HG03460 (cell line): ENCODE data around the gene CDH4.

Experiments
- ATAC-seq: cut with Tn5 transposase; IDR thresholded peaks from one replicate; pipeline ENCODE4 v1.9.1; 2021; ENCODE audit not compliant: unreplicated experiment

Gene CDH4

DNA sequence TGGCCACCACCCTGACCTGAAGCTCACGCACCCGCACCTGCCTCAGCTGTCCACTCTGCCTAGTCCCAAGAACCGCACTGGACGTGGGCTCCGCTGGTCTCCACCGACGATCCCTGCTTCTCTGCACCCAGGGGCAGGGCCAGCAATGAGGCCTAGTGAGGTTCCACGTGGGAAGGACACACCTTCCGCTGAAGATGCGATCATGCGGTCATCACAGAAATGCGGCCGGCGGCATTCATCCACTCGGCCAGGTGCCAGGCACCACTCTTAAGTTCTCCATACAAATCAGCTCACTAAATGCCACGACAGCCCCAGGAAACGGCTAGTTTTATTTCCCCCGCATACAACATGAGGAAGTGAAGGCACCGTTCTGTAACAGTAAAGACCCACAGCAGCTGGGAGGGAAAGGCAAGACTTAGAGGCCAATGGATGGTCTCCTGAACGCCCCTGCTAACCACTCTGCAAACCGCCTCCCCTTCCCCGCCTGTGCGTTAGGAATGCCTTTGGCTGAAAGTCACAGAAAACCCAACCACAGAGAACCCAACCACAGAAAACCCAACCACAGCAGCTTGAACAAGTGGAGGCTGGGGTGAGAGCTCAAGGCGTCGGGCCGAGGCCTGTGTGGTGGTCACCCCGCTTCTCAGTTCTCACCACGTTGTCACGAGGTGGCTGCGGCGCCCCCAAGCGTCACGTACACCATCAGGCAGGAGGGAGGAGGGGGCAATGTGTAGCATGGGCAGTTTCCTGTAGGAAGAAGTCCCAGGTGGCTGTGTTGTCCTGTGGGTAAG is 609.2 kb downstream of the CDH4 start:
- no peak for ATAC-seq

DNA sequence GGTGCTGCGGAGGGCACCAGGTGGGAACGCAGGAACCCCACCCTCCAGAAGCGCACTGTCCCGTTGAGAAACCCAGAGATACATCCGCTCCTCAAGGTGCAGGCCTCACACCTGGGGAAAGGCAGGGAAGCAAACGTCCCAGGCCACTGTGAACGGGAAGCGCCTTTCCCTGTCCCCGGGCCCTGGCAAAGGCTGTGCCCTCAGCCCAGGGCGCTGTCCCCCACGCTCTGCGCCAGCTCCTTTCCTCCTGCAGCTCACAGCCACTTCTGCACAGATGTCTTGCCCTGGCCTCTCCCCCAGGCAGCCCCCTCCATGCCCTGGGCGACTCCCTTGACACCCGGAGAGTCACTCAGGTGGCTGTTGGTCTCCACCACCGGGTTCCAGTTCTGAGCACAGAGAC is 609.8 kb downstream of the CDH4 start:
- no peak for ATAC-seq

DNA sequence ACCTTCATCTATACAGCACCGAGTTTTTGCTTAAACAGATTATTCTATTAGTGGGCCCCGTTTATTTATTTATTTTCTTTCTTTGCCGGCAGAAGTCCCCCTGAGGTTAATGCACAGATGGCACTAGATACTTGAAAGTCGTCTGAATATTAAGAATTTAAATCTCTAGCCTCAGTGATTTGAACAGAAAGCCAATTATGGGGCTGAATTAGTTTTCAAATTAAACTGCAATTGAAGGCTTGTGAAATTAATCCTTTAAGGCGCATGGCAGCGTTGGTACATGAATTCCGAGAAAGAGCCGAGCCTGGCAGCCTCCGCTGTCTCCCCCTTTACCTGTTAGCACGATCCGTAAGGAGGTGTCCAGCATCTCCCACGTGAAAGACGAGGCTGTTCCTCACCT is 610.8 kb downstream of the CDH4 start:
- ATAC-seq: no peak

DNA sequence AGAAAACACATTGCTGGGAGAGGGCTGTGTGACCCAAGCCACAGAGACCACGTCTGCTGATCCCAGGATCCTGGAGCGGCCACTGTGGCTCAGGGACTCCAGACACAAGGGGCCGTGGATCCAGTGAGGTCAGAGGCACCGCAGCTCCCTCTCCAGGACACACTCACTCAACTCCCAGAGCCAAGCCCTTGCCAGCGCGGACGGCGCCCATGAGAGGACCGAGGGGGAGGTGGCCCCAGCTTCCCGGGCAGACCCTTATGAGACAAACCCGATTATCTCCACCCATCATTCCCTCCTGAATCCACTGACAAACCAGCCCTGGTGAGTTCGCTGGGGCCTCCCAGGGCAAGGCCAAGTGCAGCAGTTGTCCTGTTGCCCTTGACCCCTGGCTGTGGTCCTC is 612.4 kb downstream of the CDH4 start:
- no peak for ATAC-seq

DNA sequence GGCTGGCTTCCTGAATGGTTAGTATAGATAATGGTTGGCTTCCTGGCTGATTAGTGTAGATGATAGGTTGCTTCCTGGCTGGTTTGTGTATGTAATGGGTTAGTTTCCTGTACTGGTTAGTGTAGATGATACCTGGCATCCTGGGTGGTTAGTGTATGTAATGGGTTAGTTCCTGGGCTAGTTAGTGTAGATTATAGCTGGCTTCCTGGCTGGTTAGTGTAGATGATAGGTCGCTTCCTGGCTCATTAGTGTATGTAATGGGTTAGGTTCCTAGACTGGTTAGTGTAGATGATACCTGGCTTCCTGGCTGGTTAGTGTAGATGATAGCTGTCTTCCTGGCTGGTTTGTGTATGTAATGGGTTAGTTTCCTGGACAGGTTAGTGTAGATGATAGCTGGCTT is 613.3 kb downstream of the CDH4 start:
- no peak for ATAC-seq

DNA sequence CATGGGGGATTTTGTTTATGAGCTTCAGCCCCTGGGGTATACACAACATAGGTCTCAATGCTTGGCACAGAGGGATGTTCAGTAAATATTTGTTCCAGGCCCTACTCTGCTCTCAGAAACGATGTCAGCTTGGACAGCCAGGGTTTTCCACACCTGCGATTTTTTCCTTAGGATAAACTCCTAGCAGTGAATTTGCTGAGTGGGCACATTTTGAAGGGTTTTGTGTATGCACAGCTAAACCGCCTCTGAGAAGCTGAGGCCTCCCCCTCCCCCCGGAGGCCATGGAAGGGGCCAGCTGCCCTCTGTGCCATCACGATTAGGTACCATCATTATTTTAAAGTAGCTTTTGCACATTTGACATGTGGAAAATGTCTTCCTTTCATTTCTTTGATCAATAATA is 614.1 kb downstream of the CDH4 start:
- no peak for ATAC-seq

DNA sequence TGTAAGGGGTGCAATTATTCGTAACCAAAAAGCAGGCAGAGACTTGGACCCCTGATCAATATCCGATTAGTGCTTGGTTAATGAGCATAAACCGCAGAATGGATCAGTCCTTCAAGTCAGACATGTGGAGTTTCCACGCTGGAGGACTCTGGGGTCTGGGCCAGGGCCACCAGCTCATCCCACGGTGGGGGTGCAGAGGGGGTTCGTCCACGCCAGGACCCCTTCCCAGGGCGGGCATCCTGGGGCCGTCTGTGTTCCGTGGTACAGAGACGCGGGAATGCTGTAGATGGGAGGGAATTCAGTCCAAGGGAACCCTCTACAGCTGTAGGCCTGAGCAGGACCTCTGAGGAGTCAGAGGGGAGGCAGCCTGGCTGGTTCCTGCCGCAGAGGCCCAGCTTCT is 615.9 kb downstream of the CDH4 start:
- no peak for ATAC-seq

DNA sequence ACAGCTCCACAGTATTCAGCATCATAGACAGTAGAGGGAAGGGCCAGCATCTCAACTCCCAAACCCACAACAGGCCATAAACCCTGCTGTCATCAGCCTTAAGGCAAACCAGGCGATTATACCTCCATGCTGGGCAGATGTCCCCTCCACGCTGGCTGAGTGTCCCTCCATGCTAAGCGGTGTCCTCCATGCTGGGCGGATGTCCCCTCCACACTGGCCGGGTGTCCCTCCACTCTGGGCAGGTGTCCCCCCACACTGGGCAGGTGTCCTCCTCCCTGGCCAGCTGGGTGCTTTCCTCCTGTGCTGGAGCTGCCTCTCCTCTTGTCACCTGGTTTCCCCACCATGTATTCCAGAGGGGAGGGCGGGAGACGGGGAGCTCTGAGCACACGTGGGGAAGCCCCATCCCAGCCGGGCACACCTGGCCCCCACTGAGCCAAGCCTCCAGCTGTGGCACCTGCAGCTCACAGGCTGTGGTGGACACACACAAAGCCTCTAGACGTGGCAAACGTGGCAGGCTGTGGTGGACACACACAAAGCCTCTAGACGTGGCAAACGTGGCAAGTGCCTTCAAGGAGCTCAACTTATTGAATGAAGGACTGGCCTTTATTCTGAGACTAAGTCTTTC is 616.5 kb downstream of the CDH4 start:
- ATAC-seq: no peak

DNA sequence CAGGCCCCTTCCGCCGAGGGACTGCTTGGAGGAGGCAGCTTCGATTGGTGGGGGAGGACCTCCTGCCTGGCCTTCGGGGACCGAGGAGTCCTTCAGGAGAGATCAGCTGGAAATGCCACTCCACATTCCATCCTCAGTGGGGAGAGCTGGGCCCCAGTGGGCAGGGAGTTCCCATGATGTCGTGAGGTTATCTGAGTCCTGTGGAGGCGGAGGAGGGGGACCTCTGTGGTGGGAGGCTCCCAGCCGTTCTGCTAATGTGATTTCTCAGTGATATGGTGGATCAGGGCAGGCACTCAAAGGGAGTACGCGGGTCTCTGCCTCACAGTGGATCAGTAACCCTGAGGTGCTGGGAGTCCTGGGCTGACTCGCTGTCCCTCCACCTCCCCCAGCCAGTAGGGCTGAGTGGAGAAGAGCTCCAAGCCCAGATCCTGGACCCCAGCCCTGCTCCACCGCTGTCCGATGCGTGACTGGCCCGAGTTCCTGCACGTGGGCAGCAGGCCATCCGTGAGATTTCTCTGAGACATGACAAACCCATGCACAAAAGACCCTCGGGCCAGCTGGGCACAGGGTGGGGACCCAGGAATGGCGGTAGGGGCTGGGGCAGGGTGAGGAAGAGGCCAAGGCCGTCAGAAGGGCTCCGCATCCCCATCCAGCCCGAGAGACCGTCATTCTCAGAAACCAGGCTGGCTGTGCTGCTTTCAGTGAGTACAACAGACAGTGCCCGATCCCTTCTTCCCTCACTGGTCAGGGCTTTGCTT is 617.9 kb downstream of the CDH4 start:
- ATAC-seq: no peak

DNA sequence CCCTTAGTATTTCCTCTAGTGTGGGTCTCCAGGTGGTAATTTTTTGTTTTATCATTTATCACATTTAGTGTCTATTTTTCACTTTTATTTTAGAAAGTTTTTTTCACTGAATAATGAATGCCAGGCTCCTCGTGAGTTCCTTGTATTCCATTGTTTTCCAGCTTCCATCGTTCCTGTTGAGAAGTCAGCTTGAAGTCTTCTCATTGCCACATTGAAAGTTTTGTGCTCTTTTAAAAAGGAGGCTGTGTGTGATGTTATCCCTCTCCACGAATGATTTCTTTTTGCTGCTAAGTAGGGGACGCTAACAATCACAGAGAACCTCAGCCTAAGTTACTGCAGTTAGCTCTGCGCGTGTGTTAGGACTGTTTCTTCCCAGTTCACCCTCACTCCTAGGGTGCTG is 619.1 kb downstream of the CDH4 start:
- no peak for ATAC-seq

DNA sequence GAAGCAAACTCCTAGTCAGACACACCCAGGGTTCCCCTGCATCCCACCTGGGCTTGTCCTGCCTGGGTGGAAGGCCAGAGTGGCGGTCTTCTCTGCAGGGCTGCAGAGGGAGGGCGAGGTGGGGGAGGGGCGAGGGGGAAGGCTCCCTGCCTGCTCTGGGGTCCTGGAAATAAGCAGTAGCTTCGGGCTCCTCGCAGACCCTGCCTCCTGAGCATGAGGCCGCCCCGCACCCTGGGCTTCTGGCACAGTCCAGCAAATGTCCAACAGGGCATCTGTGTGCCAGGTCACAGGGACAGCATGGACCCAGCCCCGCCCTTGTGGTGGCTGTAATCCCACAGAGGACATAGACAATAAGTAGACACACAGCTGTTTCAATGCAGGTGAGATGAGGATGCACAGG is 619.9 kb downstream of the CDH4 start:
- ATAC-seq: no peak

DNA sequence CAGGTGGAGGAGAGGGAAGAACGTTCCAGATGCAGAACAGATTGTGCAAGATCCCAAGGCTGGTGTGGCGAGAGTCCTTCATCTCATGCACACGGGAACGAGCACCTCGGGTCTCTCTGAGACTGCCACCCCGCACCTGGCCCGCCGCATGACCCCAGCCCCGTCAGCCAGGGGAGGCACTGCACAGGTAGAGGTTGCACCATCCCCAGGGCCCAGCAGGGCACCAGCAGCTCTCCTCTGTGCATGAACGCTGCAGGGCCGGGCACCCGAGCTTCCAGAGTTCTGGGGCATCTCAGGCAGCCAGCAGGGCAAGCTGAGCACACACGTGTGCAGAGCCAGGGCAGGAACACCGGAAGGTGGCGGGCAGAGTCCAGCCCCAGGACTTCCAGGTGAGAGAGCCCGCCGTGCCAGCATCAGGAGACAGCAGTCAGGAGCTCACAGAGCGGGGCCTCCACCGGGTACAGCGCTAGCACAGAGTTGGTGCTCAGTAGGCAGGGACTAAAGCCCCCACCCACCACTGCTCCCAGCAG is 620.4 kb downstream of the CDH4 start:
- no peak for ATAC-seq

DNA sequence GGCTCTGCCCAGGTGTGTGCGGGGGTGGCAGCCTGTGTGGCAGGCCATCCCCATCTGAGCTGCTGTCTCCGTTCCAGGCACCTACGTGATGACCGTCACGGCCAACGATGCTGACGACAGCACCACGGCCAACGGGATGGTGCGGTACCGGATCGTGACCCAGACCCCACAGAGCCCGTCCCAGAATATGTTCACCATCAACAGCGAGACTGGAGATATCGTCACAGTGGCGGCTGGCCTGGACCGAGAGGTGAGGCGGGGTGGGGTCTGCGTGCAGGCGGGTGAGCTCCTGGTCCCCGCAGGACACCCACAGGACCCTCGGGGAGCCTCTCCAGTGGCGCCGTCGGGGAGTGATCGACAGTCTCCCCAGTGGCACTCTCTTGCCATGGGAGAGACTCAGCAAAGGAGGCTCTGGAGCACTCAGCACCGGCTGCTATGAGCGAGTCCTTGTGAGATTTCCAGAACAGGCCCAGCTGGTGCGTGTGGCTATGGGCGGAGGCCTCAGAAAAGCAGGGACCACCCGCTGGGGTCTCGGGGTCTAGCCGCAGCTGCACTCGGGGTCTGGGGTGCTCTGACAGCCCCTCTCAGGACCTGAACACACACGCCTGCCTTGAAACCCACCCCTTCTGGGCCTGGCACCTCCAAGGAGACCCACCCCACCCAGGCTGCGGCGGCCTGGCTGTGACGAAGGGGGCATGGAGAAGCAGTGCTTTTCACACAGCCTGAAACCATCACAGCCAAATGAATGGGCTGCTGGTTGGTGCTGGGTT is 621.8 kb downstream of the CDH4 start:
- no peak for ATAC-seq

DNA sequence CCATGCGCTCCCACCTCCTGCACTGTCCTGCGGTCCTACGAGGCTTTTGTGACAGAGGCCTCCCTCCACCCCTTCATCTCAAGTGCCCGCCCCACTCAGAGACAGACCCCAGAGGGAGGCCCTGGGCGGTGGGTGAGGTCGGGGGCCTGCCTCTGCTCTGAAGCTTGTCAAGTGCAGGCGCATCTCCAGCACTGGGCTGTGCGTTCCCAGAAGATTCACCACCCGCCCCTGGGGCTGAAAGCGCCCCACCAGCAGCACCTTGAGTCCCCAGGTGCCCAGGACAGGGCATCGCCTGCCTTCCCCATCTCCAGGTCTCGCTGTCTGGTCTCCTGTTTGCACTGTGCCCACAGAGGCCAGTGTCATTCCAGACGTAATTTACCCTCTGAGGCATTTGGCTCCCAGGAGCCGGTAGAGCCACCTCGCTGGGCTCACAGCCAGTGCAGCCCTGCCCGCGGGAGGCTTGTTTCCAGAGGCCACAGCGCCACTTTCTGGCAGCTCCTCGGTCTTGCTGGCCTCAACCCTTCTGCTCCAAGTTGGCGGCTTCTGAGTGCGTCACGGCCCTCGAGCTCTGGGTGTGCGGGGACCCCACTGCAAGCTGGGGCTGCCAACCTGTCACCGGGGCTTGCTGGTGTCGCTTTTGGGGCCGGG is 622.5 kb downstream of the CDH4 start:
- ATAC-seq: no peak

DNA sequence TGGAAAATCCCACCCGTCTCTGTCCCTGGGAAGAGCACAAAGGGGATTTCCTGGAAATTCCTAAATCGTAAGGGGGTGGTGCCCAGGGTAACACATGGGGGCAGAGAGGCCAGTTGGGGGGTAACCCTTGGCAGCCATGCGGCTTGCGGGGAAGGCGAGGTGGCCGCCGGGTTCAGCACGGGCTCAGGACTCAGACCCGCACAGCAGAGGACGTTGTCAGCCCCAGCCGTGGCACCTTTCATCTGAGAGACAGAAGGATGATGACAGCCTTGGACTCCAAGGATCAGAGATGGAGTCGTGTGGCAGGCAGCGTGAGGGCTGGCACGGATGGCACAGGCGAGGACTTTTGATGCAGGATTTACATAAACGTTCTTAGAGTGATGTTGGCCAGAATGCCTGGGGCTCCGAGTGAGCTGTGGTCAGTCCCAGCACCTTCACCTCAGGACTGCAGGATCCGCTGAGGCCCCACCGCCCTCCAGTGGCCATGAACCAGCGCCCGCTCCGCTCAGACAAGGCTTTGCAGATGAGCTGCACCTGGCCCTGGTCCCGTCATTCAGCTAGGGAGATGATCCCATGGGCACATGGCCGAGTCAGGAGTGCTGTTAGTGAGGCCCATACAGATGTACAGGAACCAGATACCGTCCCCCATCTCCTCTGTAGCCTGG is 623.3 kb downstream of the CDH4 start:
- ATAC-seq: no peak

DNA sequence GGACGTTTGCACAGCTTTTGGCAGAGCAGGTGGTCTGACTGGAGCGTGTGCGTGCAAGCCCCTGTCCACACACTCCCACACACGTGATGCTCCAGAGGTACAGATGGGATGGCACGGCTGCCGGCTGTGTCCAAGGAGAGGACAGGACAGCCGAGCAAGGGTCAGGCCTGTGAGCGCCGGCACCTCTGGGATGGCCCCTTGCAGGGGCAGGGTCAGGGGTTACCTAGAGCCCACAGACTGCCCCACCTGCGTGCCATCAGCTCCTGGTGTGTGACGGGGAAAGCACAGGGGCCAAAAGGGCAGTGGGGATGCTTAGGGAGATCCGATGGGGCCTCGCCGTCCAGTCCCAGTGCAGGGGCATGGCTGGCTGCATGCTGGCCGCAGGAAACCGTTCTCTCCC is 623.9 kb downstream of the CDH4 start:
- no peak for ATAC-seq

DNA sequence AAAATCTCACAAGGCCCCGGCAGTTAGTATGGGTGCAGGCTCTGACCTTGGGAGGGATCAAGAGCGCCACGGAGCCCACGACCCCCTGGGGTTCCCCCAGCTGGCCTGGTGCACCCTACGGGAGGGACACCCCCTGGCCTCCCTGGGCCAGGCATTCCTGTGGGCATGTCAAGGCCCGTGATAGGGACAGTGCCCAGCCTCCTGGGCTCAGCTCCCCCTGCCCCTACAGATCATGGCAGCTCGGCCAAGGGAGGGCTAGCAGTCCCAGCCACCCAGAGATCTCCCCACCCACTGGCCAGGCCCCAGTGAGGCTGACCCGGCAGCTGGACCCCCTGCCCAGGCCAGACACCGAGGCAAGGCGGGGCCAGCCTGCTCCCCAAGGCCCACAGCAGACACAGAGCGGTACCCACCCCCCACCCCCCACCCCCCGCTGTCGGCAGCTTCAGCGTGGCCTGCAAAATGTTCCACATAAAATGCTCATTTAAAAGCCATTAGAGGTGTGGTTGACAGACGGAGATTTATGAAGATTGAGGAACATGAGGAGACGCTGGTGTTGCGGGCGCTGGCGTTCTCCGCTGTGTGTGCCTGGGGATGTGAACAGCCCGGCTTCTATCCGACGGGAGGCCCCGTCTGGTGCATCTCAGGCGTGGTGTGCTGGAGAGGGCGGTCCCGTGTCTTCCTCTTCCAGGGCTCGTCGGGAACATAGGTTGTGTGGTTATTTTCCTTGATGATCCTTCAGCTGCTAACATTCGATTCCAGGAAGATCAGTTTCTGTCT is 625.1 kb downstream of the CDH4 start:
- ATAC-seq: no peak

DNA sequence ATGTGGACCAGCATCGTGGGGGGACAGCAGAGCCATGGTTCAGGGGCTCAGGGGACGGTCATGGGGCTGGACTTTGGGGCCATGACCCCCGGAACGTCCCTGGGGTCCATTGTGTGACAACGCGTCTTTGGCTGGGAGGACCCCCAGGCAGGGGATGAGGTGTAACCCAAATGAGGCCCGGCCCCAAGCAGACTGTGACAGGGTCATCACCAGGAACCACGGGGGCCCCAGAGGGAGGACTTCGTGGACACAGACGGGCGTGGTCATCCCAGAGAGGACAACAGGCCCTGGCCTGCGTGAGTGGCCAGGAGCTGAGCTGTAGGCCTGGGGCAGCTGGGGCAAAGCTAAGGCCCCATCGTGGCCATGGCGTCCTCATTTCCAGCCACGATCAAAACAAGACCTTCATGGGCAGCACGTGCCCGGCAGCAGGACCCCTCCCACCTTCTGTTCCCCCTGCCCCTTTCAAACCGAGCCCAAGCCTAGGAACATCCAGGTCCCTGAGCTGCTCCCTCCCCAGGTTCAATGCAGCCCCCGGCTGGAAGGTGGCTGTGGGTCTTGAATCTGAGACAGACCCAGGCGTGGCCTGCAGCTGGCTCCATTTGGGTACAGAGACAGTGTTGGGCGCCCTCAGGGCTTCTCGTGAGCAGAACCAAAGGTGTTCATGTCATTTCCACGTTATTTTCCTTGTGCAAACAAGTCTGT is 625.9 kb downstream of the CDH4 start:
- no peak for ATAC-seq
